ENCODE data around the gene SETD6. TPM values are rescaled to one million over a fixed set of nuclear protein-coding genes. Genes with fewer than 3 reads are reported as not detected.

The SETD6 gene
- total RNA-seq, 1 donor from 2014 or later: 25.0 TPM

GRCh38 chr16:58507963-58508670 lies 7.2 kb upstream of the SETD6 start:
- Histone ChIP-seq H3K4me1 (no peaks in the 10 kb centered on the region), H3K27me3 (no peaks in the 10 kb centered on the region), H3F3A (ENCODE audit: low read depth) (peaks cover 11% of the 10 kb centered on the region), H3K36me3 (no peaks in the 10 kb centered on the region), H2AFZ (replicated peaks) (no peak overlapping the region), H3K4me2 (no peak overlapping the region), H4K20me1 (ENCODE audit: low read depth) (peaks cover 4% of the 10 kb centered on the region), H3K4me3 (no peak overlapping the region), H3K79me2 (ENCODE audit: low read depth) (no peaks in the 10 kb centered on the region), H3K9ac (no peak overlapping the region), H3K9me3 (ENCODE audit: low read depth) (no peaks in the 10 kb centered on the region), H3K27ac (no peak overlapping the region)
- TF ChIP-seq EZH2phosphoT487 (IDR thresholded peaks at IDR 0.05): no peak
- TF ChIP-seq EZH2 (IDR thresholded peaks at IDR 0.05): no peak
- no peak for TF ChIP-seq CTCF (IDR thresholded peaks at IDR 0.05)
- Mint-ChIP-seq H3K4me3 (no peak overlapping the region), H3K27ac (no peak overlapping the region), H3K9me3 (no peaks in the 10 kb centered on the region), H3K27me3 (ENCODE audit: insufficient read depth, low read depth) (peaks cover 9% of the 10 kb centered on the region), H3K36me3 (no peaks in the 10 kb centered on the region), H3K4me1 (peaks cover 6% of the 10 kb centered on the region)
- DNase-seq (ENCODE audit: low spot score): no peak

GRCh38 chr16:58508671-58509251 lies 6.6 kb upstream of the SETD6 start:
- no peak for TF ChIP-seq CTCF (IDR thresholded peaks at IDR 0.05)
- H3K4me3 Mint-ChIP-seq: no peak overlapping the region
- no peak overlapping the region for H3K27ac Mint-ChIP-seq

GRCh38 chr16:58509256-58510096 lies 5.8 kb upstream of the SETD6 start:
- peaks cover 9% of the 10 kb centered on the region for H3K27me3 Mint-ChIP-seq (ENCODE audit: insufficient read depth, low read depth)
- no peak overlapping the region for H3K4me3 ChIP-seq

More at GRCh38 chr16:58508671-58509251, 6.6 kb upstream of the SETD6 start:
- H3K4me3 ChIP-seq: no peak overlapping the region
- H3K27ac ChIP-seq: no peak overlapping the region
- H3K4me2 ChIP-seq: no peak overlapping the region
- H3K27me3 ChIP-seq: no peaks in the 10 kb centered on the region
- H3K27me3 Mint-ChIP-seq (ENCODE audit: insufficient read depth, low read depth): peaks cover 9% of the 10 kb centered on the region
- H3K9ac ChIP-seq: no peak overlapping the region
- no peak overlapping the region for H2AFZ ChIP-seq (replicated peaks)
- DNase-seq (ENCODE audit: low spot score): no peak
- H3K4me1 ChIP-seq: no peaks in the 10 kb centered on the region
- H3K9me3 Mint-ChIP-seq: no peaks in the 10 kb centered on the region
- H3K36me3 ChIP-seq: no peaks in the 10 kb centered on the region
- H3K4me1 Mint-ChIP-seq: peaks cover 6% of the 10 kb centered on the region
- peaks cover 13% of the 10 kb centered on the region for H3F3A ChIP-seq (ENCODE audit: low read depth)
- no peaks in the 10 kb centered on the region for H3K9me3 ChIP-seq (ENCODE audit: low read depth)
- H4K20me1 ChIP-seq (ENCODE audit: low read depth): peaks cover 4% of the 10 kb centered on the region
- H3K79me2 ChIP-seq (ENCODE audit: low read depth): no peaks in the 10 kb centered on the region
- H3K36me3 Mint-ChIP-seq: no peaks in the 10 kb centered on the region

More at GRCh38 chr16:58509256-58510096, 5.8 kb upstream of the SETD6 start:
- Histone ChIP-seq H3K4me2 (no peak overlapping the region), H3K4me1 (peaks cover 3% of the 10 kb centered on the region), H3K27ac (no peak overlapping the region), H3F3A (ENCODE audit: low read depth) (peaks cover 13% of the 10 kb centered on the region), H3K9ac (no peak overlapping the region), H3K36me3 (no peaks in the 10 kb centered on the region), H4K20me1 (ENCODE audit: low read depth) (peaks cover 4% of the 10 kb centered on the region), H2AFZ (replicated peaks) (no peak overlapping the region), H3K79me2 (ENCODE audit: low read depth) (peaks cover 4% of the 10 kb centered on the region), H3K27me3 (no peaks in the 10 kb centered on the region), H3K9me3 (ENCODE audit: low read depth) (no peaks in the 10 kb centered on the region)
- H3K4me1 Mint-ChIP-seq: peaks cover 6% of the 10 kb centered on the region
- H3K36me3 Mint-ChIP-seq: no peaks in the 10 kb centered on the region
- H3K4me3 Mint-ChIP-seq: peak overlapping the region; percentile 61
- TF ChIP-seq CTCF (IDR thresholded peaks at IDR 0.05) (no peak), EZH2 (IDR thresholded peaks at IDR 0.05) (no peak), EZH2phosphoT487 (IDR thresholded peaks at IDR 0.05) (no peak)
- no peaks in the 10 kb centered on the region for H3K9me3 Mint-ChIP-seq
- H3K27ac Mint-ChIP-seq: peak overlapping the region; percentile 64
- no peak for DNase-seq (ENCODE audit: low spot score)
